Measurements from ENCODE around the gene PLIN4. TPM values are rescaled to one million over a fixed set of nuclear protein-coding genes. Genes with fewer than 3 reads are reported as not detected.

Gene PLIN4
- total RNA-seq, 1 experiment from 2014 or later = 2.3 TPM

GRCh38 chr19:4515732-4516131 is 2.6 kb downstream of the PLIN4 start:
- no peaks in the 10 kb centered on the region for H4K20me1 ChIP-seq (ENCODE audit: insufficient read depth)
- H3K79me2 ChIP-seq (ENCODE audit: insufficient read depth, low read length) = no peaks in the 10 kb centered on the region
- H3K9me2 ChIP-seq (ENCODE audit: insufficient read depth) = no peaks in the 10 kb centered on the region
- TF ChIP-seq ZBTB33 (IDR thresholded peaks at IDR 0.05; ENCODE audit: extremely low read depth, insufficient replicate concordance, low read length) = no peak
- TF ChIP-seq ZFX (IDR thresholded peaks at IDR 0.05) = no peak
- TF ChIP-seq JUND (IDR thresholded peaks at IDR 0.05) = no peak
- no peak for TF ChIP-seq CEBPB (IDR thresholded peaks at IDR 0.05; ENCODE audit: low read depth)
- no peak for TF ChIP-seq REST (IDR thresholded peaks at IDR 0.05; ENCODE audit: low read depth)
- no peak for TF ChIP-seq YY1 (IDR thresholded peaks at IDR 0.05; ENCODE audit: extremely low read depth, insufficient replicate concordance, low read depth, low read length)
- no peak for TF ChIP-seq FOSL1 (IDR thresholded peaks at IDR 0.05; ENCODE audit: low read depth)
- no peak for TF ChIP-seq SP1 (IDR thresholded peaks at IDR 0.05; ENCODE audit: low read depth)
- ChIA-PET RAD21 (ENCODE audit: low non-redundant PET in 1 of 2, low total read pairs in 2 of 2, uncharacterized antibody in 2 of 2, unreplicated experiment in 2 of 2) (no interaction called here), CTCF (interaction anchor here (0.7 to 2.0 kb wide), 2 partner anchors 8 to 9 kb away, joined by 3 to 8 read pairs; no protein-coding TSS in a partner anchor), POLR2A (no interaction called here)
- no peak overlapping the region for H3K4me3 ChIP-seq (replicated peaks in 1 of 2; ENCODE audit: low read depth in 1 of 2, low read length in 2 of 2)
- H3K9ac ChIP-seq (ENCODE audit: low read length) = no peak overlapping the region
- ATAC-seq (no peak), DNase-seq (ENCODE audit: low read depth, low spot score) (no peak)
- H3K9me3 ChIP-seq (ENCODE audit: control insufficient read depth in 1 of 2, insufficient read depth in 1 of 2, low read depth in 1 of 2, low read length in 2 of 2) = no peaks in the 10 kb centered on the region
- no peaks in the 10 kb centered on the region for H3K4me1 ChIP-seq (ENCODE audit: control insufficient read depth in 1 of 2, insufficient read depth in 2 of 2, low read length in 2 of 2)
- H3K27me3 ChIP-seq (ENCODE audit: insufficient read depth, low read length) = no peaks in the 10 kb centered on the region
- H3K4me2 ChIP-seq (ENCODE audit: low read length) = no peak overlapping the region
- H3K27ac ChIP-seq (ENCODE audit: low read depth, low read length) = no peak overlapping the region
- intact Hi-C loops (cut with micrococcal nuclease) = no loop called here
- H3K36me3 ChIP-seq (ENCODE audit: control insufficient read depth in 1 of 2, insufficient read depth in 2 of 2, low read length in 2 of 2) = no peaks in the 10 kb centered on the region
- BruUV-seq (replicated peaks) = no TSS peak
- H2AFZ ChIP-seq (ENCODE audit: low read depth, low read length, poor library complexity, severe bottlenecking) = no peak overlapping the region
